Astrocyte of the spinal cord (primary cell): Measurements from ENCODE around the gene PACSIN2.

Source experiments
- DNase-seq: peaks from one replicate; pipeline ENCODE4 v3.0.0; 2011; ENCODE audit warnings: low read depth, low spot score
- H3K4me3 ChIP-seq: 2 replicates; pipeline ENCODE4 v1.5.1; 2011; ENCODE audit warnings: low read depth, mild to moderate bottlenecking, low read length, moderate library complexity
- in situ Hi-C: cut with HindIII; loops from 2 replicates; pipeline ENCODE4 v1.10.0; 2017; ENCODE audit warnings: low sequenced_read_pairs
- TF ChIP-seq, protein P1 (sequence below): IDR thresholded peaks from 2 replicates; pipeline ENCODE4 v1.5.1; 2012; ENCODE audit warnings: low read depth, mild to moderate bottlenecking, low read length, inconsistent platforms

The PACSIN2 gene

GRCh38 chr22:43007519-43008102 is 7.3 kb downstream of the PACSIN2 start:
- TF ChIP-seq, protein P1, sequence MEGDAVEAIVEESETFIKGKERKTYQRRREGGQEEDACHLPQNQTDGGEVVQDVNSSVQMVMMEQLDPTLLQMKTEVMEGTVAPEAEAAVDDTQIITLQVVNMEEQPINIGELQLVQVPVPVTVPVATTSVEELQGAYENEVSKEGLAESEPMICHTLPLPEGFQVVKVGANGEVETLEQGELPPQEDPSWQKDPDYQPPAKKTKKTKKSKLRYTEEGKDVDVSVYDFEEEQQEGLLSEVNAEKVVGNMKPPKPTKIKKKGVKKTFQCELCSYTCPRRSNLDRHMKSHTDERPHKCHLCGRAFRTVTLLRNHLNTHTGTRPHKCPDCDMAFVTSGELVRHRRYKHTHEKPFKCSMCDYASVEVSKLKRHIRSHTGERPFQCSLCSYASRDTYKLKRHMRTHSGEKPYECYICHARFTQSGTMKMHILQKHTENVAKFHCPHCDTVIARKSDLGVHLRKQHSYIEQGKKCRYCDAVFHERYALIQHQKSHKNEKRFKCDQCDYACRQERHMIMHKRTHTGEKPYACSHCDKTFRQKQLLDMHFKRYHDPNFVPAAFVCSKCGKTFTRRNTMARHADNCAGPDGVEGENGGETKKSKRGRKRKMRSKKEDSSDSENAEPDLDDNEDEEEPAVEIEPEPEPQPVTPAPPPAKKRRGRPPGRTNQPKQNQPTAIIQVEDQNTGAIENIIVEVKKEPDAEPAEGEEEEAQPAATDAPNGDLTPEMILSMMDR: no peak
- DNase-seq: peak; percentile 57
- in situ Hi-C loops: no loop called here
- no peak overlapping the region for H3K4me3 ChIP-seq

- DNase-seq: no peak
- in situ Hi-C loops: no loop called here
- TF ChIP-seq, protein P1: no peak
- no peak overlapping the region for H3K4me3 ChIP-seq
Measured at GRCh38 chr22:43006753-43007152, 8.2 kb downstream of the PACSIN2 start.

DNA sequence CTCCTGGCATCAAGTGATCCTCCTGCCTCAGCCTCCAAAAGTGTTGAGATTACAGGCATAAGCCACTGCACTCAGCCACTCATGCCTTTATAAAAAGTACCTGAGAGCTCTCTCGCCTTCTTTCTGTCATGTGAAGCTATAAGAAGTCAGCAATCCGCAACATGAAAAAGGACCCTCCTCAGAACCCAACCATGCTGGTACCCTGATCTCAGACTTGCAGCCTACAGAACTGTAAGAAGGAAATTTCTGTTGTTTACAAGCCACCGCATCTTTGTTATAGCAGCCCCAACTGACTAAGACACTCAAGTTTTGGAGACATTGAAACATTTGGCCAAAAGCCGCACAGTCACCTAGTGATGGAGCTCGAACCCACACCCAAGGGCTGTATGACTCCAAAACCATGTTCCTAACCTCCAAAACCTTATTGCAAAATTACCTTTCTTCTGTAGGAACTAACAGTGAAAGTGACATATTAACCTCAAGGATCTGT is 8.9 kb downstream of the PACSIN2 start:
- DNase-seq: no peak
- in situ Hi-C loops: no loop called here
- TF ChIP-seq, protein P1: no peak
- no peak overlapping the region for H3K4me3 ChIP-seq

DNA sequence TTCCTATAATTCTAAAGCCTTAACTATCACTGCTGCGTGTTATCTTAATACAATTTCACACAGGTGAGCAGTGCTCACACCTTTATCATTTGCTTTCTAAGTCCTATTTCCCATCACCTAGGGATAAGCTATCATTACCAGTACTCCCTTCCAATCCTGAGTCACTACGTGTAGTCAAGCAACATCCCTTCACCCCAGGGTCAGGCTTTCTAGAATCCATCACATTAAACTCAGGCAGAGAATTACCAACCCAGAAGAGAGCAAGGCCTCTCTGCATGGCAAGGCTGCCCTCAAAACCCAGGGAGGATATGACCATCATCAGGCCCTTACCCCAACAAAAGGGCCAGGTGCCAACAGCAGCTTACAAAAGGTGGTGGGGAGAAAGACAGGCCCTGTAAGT is 9.8 kb downstream of the PACSIN2 start:
- no peak for DNase-seq
- TF ChIP-seq, protein P1: no peak
- in situ Hi-C loops: no loop called here
- no peak overlapping the region for H3K4me3 ChIP-seq

GRCh38 chr22:43004362-43005035 is 10.4 kb downstream of the PACSIN2 start:
- in situ Hi-C loops: no loop called here
- TF ChIP-seq, protein P1: no peak
- DNase-seq: peak; percentile 56
- H3K4me3 ChIP-seq: no peak overlapping the region

DNA sequence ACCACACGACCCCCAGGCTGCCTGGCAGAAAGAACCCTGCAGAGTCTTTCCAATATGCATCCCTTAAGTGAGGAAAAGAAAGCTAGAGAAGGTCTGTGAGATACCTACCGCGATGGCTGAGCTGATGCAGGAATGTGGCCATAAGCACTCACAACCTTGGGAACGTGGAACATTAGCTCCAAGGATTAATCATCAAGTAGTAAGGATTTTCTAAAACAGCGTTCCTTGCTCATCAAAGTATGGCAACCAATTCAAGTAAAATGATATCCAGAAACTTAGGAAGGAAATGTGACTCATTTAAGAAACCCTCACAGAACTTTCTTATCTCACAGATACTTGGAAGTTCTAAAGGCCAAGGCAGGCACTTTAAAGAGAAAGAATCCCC is 12.8 kb downstream of the PACSIN2 start:
- no peak overlapping the region for H3K4me3 ChIP-seq
- TF ChIP-seq, protein P1: no peak
- DNase-seq: peak; percentile 70
- in situ Hi-C loops: no loop called here
